ENCODE results near the gene LIPC. TPM values are rescaled to one million over a fixed set of nuclear protein-coding genes. Genes with fewer than 3 reads are reported as not detected.

Gene LIPC
- total RNA-seq, 3 donors from 2014 or later (not counting 1 experiment from before 2014, with no cell fraction given): 5.3 to 7.1 (median 5.3) TPM

DNA sequence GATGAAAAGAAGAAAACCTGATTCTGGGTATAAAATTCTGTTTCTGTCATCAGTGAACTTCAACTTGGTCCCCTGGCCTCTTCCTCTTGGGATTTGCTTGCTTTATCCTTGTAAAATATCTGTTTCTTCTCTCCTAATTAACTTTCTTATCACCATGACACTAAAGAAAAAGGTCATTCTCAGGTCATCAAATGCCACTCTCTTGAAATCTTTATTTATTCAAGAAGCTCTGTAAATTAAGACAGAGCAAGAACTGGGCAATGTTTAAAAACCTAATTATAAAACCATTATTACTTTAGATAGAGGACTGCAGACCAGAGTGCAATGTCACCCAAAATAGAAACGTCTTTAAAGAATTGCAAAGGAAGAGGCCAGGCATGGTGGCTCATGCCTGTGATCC, 6.0 kb upstream of the LIPC start:
- Mint-ChIP-seq H3K9me3 (no peaks in the 10 kb centered on the region), H3K4me3 (no peak overlapping the region), H3K27me3 (ENCODE audit: low read depth in 2 of 2) (no peaks in the 10 kb centered on the region), H3K27ac (no peak overlapping the region), H3K4me1 (no peaks in the 10 kb centered on the region), H3K36me3 (no peaks in the 10 kb centered on the region)
- 72% methylated on average over 1 of the region's 1 CpG for WGBS (ENCODE audit: insufficient coverage)
- no peaks in the 10 kb centered on the region for H3K9me3 ChIP-seq (ENCODE audit: control insufficient read depth, insufficient read depth, low read length)
- TF ChIP-seq, protein P1, sequence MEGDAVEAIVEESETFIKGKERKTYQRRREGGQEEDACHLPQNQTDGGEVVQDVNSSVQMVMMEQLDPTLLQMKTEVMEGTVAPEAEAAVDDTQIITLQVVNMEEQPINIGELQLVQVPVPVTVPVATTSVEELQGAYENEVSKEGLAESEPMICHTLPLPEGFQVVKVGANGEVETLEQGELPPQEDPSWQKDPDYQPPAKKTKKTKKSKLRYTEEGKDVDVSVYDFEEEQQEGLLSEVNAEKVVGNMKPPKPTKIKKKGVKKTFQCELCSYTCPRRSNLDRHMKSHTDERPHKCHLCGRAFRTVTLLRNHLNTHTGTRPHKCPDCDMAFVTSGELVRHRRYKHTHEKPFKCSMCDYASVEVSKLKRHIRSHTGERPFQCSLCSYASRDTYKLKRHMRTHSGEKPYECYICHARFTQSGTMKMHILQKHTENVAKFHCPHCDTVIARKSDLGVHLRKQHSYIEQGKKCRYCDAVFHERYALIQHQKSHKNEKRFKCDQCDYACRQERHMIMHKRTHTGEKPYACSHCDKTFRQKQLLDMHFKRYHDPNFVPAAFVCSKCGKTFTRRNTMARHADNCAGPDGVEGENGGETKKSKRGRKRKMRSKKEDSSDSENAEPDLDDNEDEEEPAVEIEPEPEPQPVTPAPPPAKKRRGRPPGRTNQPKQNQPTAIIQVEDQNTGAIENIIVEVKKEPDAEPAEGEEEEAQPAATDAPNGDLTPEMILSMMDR (IDR thresholded peaks at IDR 0.05): no peak
- DNase-seq (no peak), ATAC-seq (no peak)
- H3K4me1 ChIP-seq (ENCODE audit: control insufficient read depth, insufficient read depth, low read length): no peaks in the 10 kb centered on the region
- no peak overlapping the region for H3K4me3 ChIP-seq (ENCODE audit: low read length)
- no peaks in the 10 kb centered on the region for H3K27me3 ChIP-seq (ENCODE audit: control insufficient read depth, insufficient read depth, low read length)
- no peaks in the 10 kb centered on the region for H3K36me3 ChIP-seq (ENCODE audit: control insufficient read depth, insufficient read depth, low read length)
- no peak overlapping the region for H3K27ac ChIP-seq (ENCODE audit: low read length)
- intact Hi-C loops (cut with micrococcal nuclease): no loop called here

DNA sequence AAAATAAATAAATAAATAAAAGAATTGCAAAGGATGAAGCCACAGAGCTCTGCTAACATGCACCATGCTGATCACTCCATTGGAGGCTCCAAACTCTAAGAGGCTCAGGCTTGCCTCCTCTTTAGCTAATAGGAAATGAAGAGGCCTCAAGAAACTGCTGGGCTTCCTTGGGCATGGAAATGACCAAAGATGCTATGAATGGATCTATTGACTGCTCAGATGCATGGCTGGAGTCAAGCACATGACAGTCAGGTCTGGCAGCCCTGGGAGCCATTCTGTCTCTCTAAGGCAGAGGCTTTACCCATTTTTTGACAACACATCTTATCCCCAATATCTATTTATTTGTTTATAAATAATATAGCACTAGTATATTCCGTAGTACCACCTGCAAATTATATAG, 5.3 kb upstream of the LIPC start:
- no peak overlapping the region for H3K4me3 ChIP-seq (ENCODE audit: low read length)
- no CpG with 5 or more reads among the region's 1 CpG for WGBS (ENCODE audit: insufficient coverage)
- intact Hi-C loops (cut with micrococcal nuclease): no loop called here
- H3K27ac Mint-ChIP-seq: no peak overlapping the region
- TF ChIP-seq, protein P1 (IDR thresholded peaks at IDR 0.05): no peak
- no peaks in the 10 kb centered on the region for H3K4me1 ChIP-seq (ENCODE audit: control insufficient read depth, insufficient read depth, low read length)
- no peak for ATAC-seq
- no peaks in the 10 kb centered on the region for H3K9me3 ChIP-seq (ENCODE audit: control insufficient read depth, insufficient read depth, low read length)
- H3K27me3 Mint-ChIP-seq (ENCODE audit: low read depth in 2 of 2): no peaks in the 10 kb centered on the region
- no peaks in the 10 kb centered on the region for H3K27me3 ChIP-seq (ENCODE audit: control insufficient read depth, insufficient read depth, low read length)
- no peak for DNase-seq
- no peaks in the 10 kb centered on the region for H3K36me3 ChIP-seq (ENCODE audit: control insufficient read depth, insufficient read depth, low read length)
- H3K36me3 Mint-ChIP-seq: no peaks in the 10 kb centered on the region
- no peaks in the 10 kb centered on the region for H3K4me1 Mint-ChIP-seq
- H3K9me3 Mint-ChIP-seq: no peaks in the 10 kb centered on the region
- no peak overlapping the region for H3K4me3 Mint-ChIP-seq
- no peak overlapping the region for H3K27ac ChIP-seq (ENCODE audit: low read length)

DNA sequence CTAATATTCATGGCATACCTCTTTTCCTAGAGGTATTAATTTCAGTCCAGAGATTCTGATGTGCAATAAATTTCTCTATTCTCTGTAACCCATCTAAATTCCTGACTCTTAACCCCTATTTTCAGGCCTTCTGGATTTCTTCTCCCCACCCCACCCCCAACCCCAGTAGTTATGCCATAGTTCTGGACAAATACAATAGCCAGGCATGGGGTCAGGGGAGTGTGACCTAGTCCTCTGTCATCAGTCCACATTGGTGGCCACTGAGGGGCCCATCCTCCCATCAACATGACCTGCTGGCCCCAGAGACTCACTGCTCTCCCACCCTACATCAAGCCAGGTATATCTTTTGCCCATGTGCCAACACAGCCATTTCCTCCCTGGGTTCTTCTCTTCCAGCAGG, 3.8 kb upstream of the LIPC start:
- H3K36me3 ChIP-seq (ENCODE audit: control insufficient read depth, insufficient read depth, low read length): no peaks in the 10 kb centered on the region
- H3K27ac ChIP-seq (ENCODE audit: low read length): no peak overlapping the region
- no peaks in the 10 kb centered on the region for H3K27me3 Mint-ChIP-seq (ENCODE audit: low read depth in 2 of 2)
- DNase-seq (no peak), ATAC-seq (no peak)
- TF ChIP-seq, protein P1 (IDR thresholded peaks at IDR 0.05): no peak
- H3K27me3 ChIP-seq (ENCODE audit: control insufficient read depth, insufficient read depth, low read length): no peaks in the 10 kb centered on the region
- intact Hi-C loops (cut with micrococcal nuclease): no loop called here
- H3K36me3 Mint-ChIP-seq: no peaks in the 10 kb centered on the region
- no peaks in the 10 kb centered on the region for H3K4me1 ChIP-seq (ENCODE audit: control insufficient read depth, insufficient read depth, low read length)
- no peak overlapping the region for H3K4me3 Mint-ChIP-seq
- no peaks in the 10 kb centered on the region for H3K4me1 Mint-ChIP-seq
- no peak overlapping the region for H3K27ac Mint-ChIP-seq
- H3K9me3 ChIP-seq (ENCODE audit: control insufficient read depth, insufficient read depth, low read length): no peaks in the 10 kb centered on the region
- H3K9me3 Mint-ChIP-seq: no peaks in the 10 kb centered on the region
- H3K4me3 ChIP-seq (ENCODE audit: low read length): no peak overlapping the region

DNA sequence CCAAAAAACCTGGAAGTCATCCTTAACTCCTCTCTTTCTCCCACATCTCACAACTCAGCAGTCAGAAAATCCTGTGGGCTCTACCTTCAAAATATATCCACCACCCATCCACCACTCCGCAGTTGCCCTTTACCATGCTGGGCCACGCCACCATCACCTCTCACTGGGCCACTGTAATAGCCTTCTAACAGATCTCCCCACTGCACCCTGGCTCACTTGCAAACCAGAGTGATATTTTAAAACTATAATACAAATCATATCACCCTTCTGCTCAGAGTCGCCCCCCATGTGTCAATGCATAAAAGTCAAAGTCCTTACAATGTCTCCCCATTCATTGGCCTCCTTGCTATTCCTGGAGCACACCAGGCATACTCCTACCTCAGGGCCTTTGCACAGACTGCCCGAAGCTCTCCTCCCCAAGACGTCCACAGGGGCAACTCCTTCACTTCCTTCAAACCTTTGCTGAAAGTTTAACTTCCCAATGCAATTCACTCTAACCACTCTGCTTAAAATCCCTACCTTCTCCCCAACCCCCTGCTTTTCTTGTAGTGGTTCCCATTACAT, 1.5 kb upstream of the LIPC start:
- H3K4me3 Mint-ChIP-seq: no peak overlapping the region
- 89% methylated on average over 5 of the region's 5 CpGs for WGBS (ENCODE audit: insufficient coverage)
- no peak overlapping the region for H3K27ac Mint-ChIP-seq
- Histone ChIP-seq H3K36me3 (ENCODE audit: control insufficient read depth, insufficient read depth, low read length) (no peaks in the 10 kb centered on the region), H3K4me1 (ENCODE audit: control insufficient read depth, insufficient read depth, low read length) (no peaks in the 10 kb centered on the region), H3K27me3 (ENCODE audit: control insufficient read depth, insufficient read depth, low read length) (no peaks in the 10 kb centered on the region), H3K27ac (ENCODE audit: low read length) (no peak overlapping the region), H3K4me3 (ENCODE audit: low read length) (no peak overlapping the region), H3K9me3 (ENCODE audit: control insufficient read depth, insufficient read depth, low read length) (no peaks in the 10 kb centered on the region)
- DNase-seq (no peak), ATAC-seq (no peak)
- H3K9me3 Mint-ChIP-seq: no peaks in the 10 kb centered on the region
- H3K27me3 Mint-ChIP-seq (ENCODE audit: low read depth in 2 of 2): no peaks in the 10 kb centered on the region
- intact Hi-C loops (cut with micrococcal nuclease): no loop called here
- no peaks in the 10 kb centered on the region for H3K4me1 Mint-ChIP-seq
- TF ChIP-seq, protein P1 (IDR thresholded peaks at IDR 0.05): no peak
- H3K36me3 Mint-ChIP-seq: no peaks in the 10 kb centered on the region
